ENCODE measurements around the gene CTSW. TPM values are rescaled to one million over a fixed set of nuclear protein-coding genes. Genes with fewer than 3 reads are reported as not detected.

CTSW gene
- total RNA-seq, 1 donor from 2014 or later, result not detected

GRCh38 chr11:65899356-65900124 lies 19.9 kb downstream of the CTSW start:
- H3K4me1 Mint-ChIP-seq (ENCODE audit: low read depth), result peaks cover 47% of the 10 kb centered on the region
- peak overlapping the region; percentile 79 for H3K4me3 Mint-ChIP-seq (ENCODE audit: unreplicated experiment)
- TF ChIP-seq CTCF (IDR thresholded peaks at IDR 0.05), result peak; percentile 15
- no peaks in the 10 kb centered on the region for H3K27me3 Mint-ChIP-seq (ENCODE audit: low read depth)
- H3K9me3 Mint-ChIP-seq (ENCODE audit: low read depth), result no peaks in the 10 kb centered on the region
- no peak for DNase-seq (ENCODE audit: low spot score)
- H3K27ac Mint-ChIP-seq (ENCODE audit: unreplicated experiment), result peak overlapping the region; percentile 82
- no peaks in the 10 kb centered on the region for H3K36me3 Mint-ChIP-seq (ENCODE audit: low read depth)

- no peak for DNase-seq (ENCODE audit: low spot score)
- Mint-ChIP-seq H3K4me1 (ENCODE audit: low read depth) (peaks cover 47% of the 10 kb centered on the region), H3K36me3 (ENCODE audit: low read depth) (no peaks in the 10 kb centered on the region), H3K9me3 (ENCODE audit: low read depth) (no peaks in the 10 kb centered on the region), H3K27ac (ENCODE audit: unreplicated experiment) (peak within 1 kb of the TSS; percentile 82), H3K4me3 (ENCODE audit: unreplicated experiment) (peak within 1 kb of the TSS; percentile 79), H3K27me3 (ENCODE audit: low read depth) (no peaks in the 10 kb centered on the region)
- no peak for TF ChIP-seq CTCF (IDR thresholded peaks at IDR 0.05)
Measured at GRCh38 chr11:65900125-65900898, 20.7 kb downstream of the CTSW start, which contains the start of gene FOSL1. Gene FOSL1, minus strand, starts transcription at chr11:65900388. Its CDS starts 49 bp downstream, at chr11:65900339.

- H3K27me3 Mint-ChIP-seq (ENCODE audit: low read depth), result no peaks in the 10 kb centered on the region
- H3K36me3 Mint-ChIP-seq (ENCODE audit: low read depth), result no peaks in the 10 kb centered on the region
- no peak for TF ChIP-seq CTCF (IDR thresholded peaks at IDR 0.05)
- H3K27ac Mint-ChIP-seq (ENCODE audit: unreplicated experiment), result no peak overlapping the region
- H3K9me3 Mint-ChIP-seq (ENCODE audit: low read depth), result no peaks in the 10 kb centered on the region
- peaks cover 47% of the 10 kb centered on the region for H3K4me1 Mint-ChIP-seq (ENCODE audit: low read depth)
- peak overlapping the region; percentile 50 for H3K4me3 Mint-ChIP-seq (ENCODE audit: unreplicated experiment)
- no peak for DNase-seq (ENCODE audit: low spot score)
Measured at GRCh38 chr11:65900899-65901180, 21.2 kb downstream of the CTSW start.

GRCh38 chr11:65903068-65903481 lies 23.4 kb downstream of the CTSW start:
- Mint-ChIP-seq H3K36me3 (ENCODE audit: low read depth) (no peaks in the 10 kb centered on the region), H3K27ac (ENCODE audit: unreplicated experiment) (peak overlapping the region; percentile 90), H3K9me3 (ENCODE audit: low read depth) (no peaks in the 10 kb centered on the region), H3K4me1 (ENCODE audit: low read depth) (peaks cover 38% of the 10 kb centered on the region), H3K27me3 (ENCODE audit: low read depth) (no peaks in the 10 kb centered on the region), H3K4me3 (ENCODE audit: unreplicated experiment) (peak overlapping the region; percentile 25)
- no peak for TF ChIP-seq CTCF (IDR thresholded peaks at IDR 0.05)
- no peak for DNase-seq (ENCODE audit: low spot score)

- DNase-seq (ENCODE audit: low spot score), result no peak
- H3K27me3 Mint-ChIP-seq (ENCODE audit: low read depth), result no peaks in the 10 kb centered on the region
- no peaks in the 10 kb centered on the region for H3K9me3 Mint-ChIP-seq (ENCODE audit: low read depth)
- TF ChIP-seq CTCF (IDR thresholded peaks at IDR 0.05), result no peak
- H3K27ac Mint-ChIP-seq (ENCODE audit: unreplicated experiment), result peak overlapping the region; percentile 90
- H3K36me3 Mint-ChIP-seq (ENCODE audit: low read depth), result no peaks in the 10 kb centered on the region
- H3K4me1 Mint-ChIP-seq (ENCODE audit: low read depth), result peaks cover 33% of the 10 kb centered on the region
- no peak overlapping the region for H3K4me3 Mint-ChIP-seq (ENCODE audit: unreplicated experiment)
Measured at GRCh38 chr11:65903715-65904114, 24.1 kb downstream of the CTSW start.

Measured in chondrocyte (in vitro differentiated cells).